Effector CD4-positive, alpha-beta T cell (primary cell): Measurements from ENCODE around the gene CCNC.

Experiments
- DNase-seq: peaks from one replicate; pipeline ENCODE4 v3.0.0-alpha.2; 2020

CCNC gene

GRCh38 chr6:99543968-99544367 lies 24.5 kb downstream of the CCNC start:
- no peak for DNase-seq

GRCh38 chr6:99530627-99531026 lies 37.8 kb downstream of the CCNC start:
- no peak for DNase-seq

GRCh38 chr6:99522531-99522930 lies 45.9 kb downstream of the CCNC start:
- no peak for DNase-seq

- no peak for DNase-seq
Measured at GRCh38 chr6:99521633-99522151, 46.8 kb downstream of the CCNC start.

GRCh38 chr6:99520855-99521632 lies 47.4 kb downstream of the CCNC start:
- peak; percentile 58 for DNase-seq

- no peak for DNase-seq
Measured at GRCh38 chr6:99519446-99519845, 49.0 kb downstream of the CCNC start.

- no peak for DNase-seq
Measured at GRCh38 chr6:99514089-99514488, 54.4 kb downstream of the CCNC start.

- DNase-seq: no peak
Measured at GRCh38 chr6:99512033-99512432, 56.4 kb downstream of the CCNC start.

- DNase-seq: no peak
Measured at GRCh38 chr6:99507648-99508047, 60.8 kb downstream of the CCNC start.

- DNase-seq: no peak
Measured at GRCh38 chr6:99501762-99502161, 66.7 kb downstream of the CCNC start.

- no peak for DNase-seq
Measured at GRCh38 chr6:99498421-99498820, 70.0 kb downstream of the CCNC start.

GRCh38 chr6:99495466-99495865 lies 73.0 kb downstream of the CCNC start:
- DNase-seq: no peak
